Coronary artery (tissue), 2 donors: ENCODE measurements around the gene DGUOK.

Experiments used
- DNase-seq: peaks from one replicate; pipeline ENCODE4 v3.0.0-alpha.2; 2017; ENCODE audit warnings: low spot score
- H3K27ac ChIP-seq, 2 donors: fragments of 200-600 bp; sonication (generic); one replicate each; pipeline ENCODE4 v1.5.1; 2016 to 2019
- H3K4me3 ChIP-seq: fragments of 200-600 bp; sonication (generic); 2 replicates; pipeline ENCODE4 v1.5.1; 2016; ENCODE audit warnings: mild to moderate bottlenecking, moderate library complexity
- CTCF ChIP-seq: fragments of 200-600 bp; sonication (generic); IDR thresholded peaks from one replicate; pipeline ENCODE4 v1.5.1; 2019; ENCODE audit warnings: antibody characterized with exemption

The DGUOK gene

DNA sequence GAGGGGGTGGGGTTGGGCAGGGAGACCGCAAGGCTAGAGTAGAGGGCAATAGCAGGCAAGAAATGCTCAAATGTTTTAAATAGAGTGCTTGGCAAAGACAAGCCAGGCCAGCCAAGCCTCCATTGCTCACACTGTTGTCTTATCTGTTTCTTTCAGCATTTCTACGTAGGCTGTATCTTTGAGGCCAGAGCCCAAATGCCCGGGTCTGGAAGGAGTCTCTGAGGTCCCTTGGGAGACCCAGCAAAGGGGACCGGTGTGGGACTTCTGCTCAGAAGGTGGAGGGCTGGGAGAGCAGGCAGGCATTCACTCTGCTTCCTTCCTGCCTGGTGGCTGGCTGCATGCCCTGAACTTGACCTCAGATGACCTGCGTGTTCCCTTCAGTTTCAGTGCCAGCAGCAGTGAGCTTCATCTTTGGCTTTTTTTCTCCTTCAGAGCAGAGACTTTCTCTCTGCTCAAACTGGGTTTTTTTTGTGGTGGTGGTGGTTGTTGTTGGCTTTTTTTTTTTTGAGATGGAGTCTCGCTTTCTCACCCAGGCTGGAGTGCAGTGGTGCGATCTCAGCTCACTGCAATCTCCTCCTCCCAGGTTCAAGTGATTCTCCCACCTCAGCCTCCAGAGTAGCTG, 44.3 kb downstream of the DGUOK start:
- peak overlapping the region in 1 of 2 donors; percentile 14 for H3K27ac ChIP-seq
- no peak overlapping the region for H3K4me3 ChIP-seq
- DNase-seq = no peak
- TF ChIP-seq CTCF = no peak

GRCh38 chr2:73971722-73972121, 45.0 kb downstream of the DGUOK start:
- Histone ChIP-seq H3K4me3 (no peak overlapping the region), H3K27ac (no peak overlapping the region)
- no peak for DNase-seq
- no peak for TF ChIP-seq CTCF

DNA sequence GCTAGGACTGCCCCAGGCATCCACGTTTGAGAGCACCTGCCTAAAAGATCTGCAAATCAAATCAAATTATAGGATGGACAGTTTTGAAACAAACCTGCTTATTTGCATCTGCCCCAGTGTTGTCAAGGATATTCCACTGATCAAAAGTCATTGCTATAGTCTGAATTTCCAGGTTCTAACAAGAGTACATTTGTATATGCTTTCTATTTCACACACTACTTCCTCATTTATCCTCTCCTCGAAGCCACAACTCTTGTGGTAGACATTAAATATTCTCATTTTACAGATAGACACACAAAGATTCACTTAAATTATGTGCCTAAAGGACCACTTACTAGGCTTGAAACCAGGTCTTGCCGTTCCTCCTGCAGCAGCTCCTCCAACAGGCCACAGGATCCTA, 46.2 kb downstream of the DGUOK start:
- TF ChIP-seq CTCF = no peak
- DNase-seq = no peak
- Histone ChIP-seq H3K27ac (no peak overlapping the region), H3K4me3 (no peak overlapping the region)

GRCh38 chr2:73975731-73976130, 49.1 kb downstream of the DGUOK start:
- no peak for TF ChIP-seq CTCF
- DNase-seq = no peak
- Histone ChIP-seq H3K4me3 (no peak overlapping the region), H3K27ac (no peak overlapping the region)

- Histone ChIP-seq H3K27ac (no peak overlapping the region), H3K4me3 (no peak overlapping the region)
- no peak for DNase-seq
- no peak for TF ChIP-seq CTCF
These were observed 50.1 kb downstream of the DGUOK start for GRCh38 chr2:73976803-73977202.

DNA sequence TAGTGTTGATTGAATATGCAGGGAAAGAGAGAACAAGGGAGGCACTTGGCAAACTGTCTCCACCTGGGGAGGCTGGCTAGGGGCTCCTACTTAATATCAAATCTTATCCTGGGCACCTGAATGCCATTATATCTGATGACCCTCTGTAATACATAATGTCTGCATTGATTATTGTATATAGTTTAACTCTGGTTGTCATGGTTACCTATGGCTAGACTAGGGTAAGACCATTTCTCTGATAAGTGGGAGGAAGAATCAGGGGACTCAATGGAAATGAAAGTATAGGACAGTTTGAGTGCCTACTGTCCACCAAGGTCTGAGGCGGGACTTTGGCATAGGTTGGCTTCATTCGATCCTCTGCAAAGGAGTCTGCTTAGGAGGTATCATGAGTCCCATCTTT, 50.8 kb downstream of the DGUOK start:
- Histone ChIP-seq H3K27ac (no peak overlapping the region), H3K4me3 (no peak overlapping the region)
- no peak for DNase-seq
- TF ChIP-seq CTCF = no peak

GRCh38 chr2:73979021-73979420, 52.3 kb downstream of the DGUOK start:
- H3K27ac ChIP-seq = no peak overlapping the region
- DNase-seq = no peak
- H3K4me3 ChIP-seq = no peak overlapping the region
- no peak for TF ChIP-seq CTCF
